Fibroblast of lung (primary cell): ENCODE data around the gene OTUD4. TPM values are rescaled to one million over a fixed set of nuclear protein-coding genes. Genes with fewer than 3 reads are reported as not detected.
A peak's percentile ranks its signal among the peaks of the same experiment; 100 is the strongest.
"Not testable (repeated sequence)": the region's sequence is repeated elsewhere in the genome, so short reads cannot be mapped to it uniquely, and the experiment has no call there.

Source experiments
- DNase-seq, 2 donors: peaks; one replicate each; pipeline versions ENCODE4 v3.0.0 to v3.0.0-alpha.2; 2010; ENCODE audit warnings: low read depth in 2 of 2
- H2AFZ ChIP-seq: 2 replicates; pipeline ENCODE4 v1.5.1; 2012; ENCODE audit warnings: low read length, control low read depth, inconsistent platforms
- H3K27ac ChIP-seq: 2 replicates; pipeline ENCODE4 v1.5.1; 2011; ENCODE audit warnings: low read length, control low read depth; ENCODE audit not compliant: insufficient read depth
- H3K27me3 ChIP-seq: 2 replicates; pipeline ENCODE4 v1.5.1; 2011; ENCODE audit warnings: mild to moderate bottlenecking, low read length; ENCODE audit not compliant: control insufficient read depth, insufficient read depth
- H3K36me3 ChIP-seq: 2 replicates; pipeline ENCODE4 v1.5.1; 2011; ENCODE audit warnings: low read length; ENCODE audit not compliant: control insufficient read depth, insufficient read depth
- H3K4me1 ChIP-seq: 2 replicates; pipeline ENCODE4 v1.5.1; 2011; ENCODE audit warnings: low read length; ENCODE audit not compliant: control insufficient read depth, insufficient read depth; ENCODE audit errors: extremely low read depth
- H3K4me2 ChIP-seq: 2 replicates; pipeline ENCODE4 v1.5.1; 2011; ENCODE audit warnings: low read length, control low read depth; ENCODE audit not compliant: insufficient read depth; ENCODE audit errors: extremely low read depth
- H3K4me3 ChIP-seq, 4 experiments: fragments of 200-600 bp in 1 of 4; sonication (generic) in 1 of 4; replicated peaks in 1 of 4; 2 replicates each; pipeline ENCODE4 v1.5.1; 2011 to 2016; ENCODE audit warnings: low read length in 4 of 4, low read depth in 3 of 4, mild to moderate bottlenecking in 3 of 4, control low read depth in 2 of 4, inconsistent platforms in 1 of 4, mixed read lengths in 1 of 4; ENCODE audit not compliant: insufficient read depth in 1 of 4; ENCODE audit errors: control extremely low read depth in 1 of 4
- H3K79me2 ChIP-seq: 2 replicates; pipeline ENCODE4 v1.5.1; 2012; ENCODE audit warnings: mild to moderate bottlenecking, low read length, inconsistent platforms; ENCODE audit not compliant: control insufficient read depth, insufficient read depth
- H3K9ac ChIP-seq: 2 replicates; pipeline ENCODE4 v1.5.1; 2011; ENCODE audit warnings: mild to moderate bottlenecking, low read length, control low read depth; ENCODE audit not compliant: insufficient read depth
- H3K9me3 ChIP-seq: 2 replicates; pipeline ENCODE4 v1.5.1; 2012; ENCODE audit warnings: low read depth, low read length; ENCODE audit not compliant: control insufficient read depth, insufficient read depth
- H4K20me1 ChIP-seq: 2 replicates; pipeline ENCODE4 v1.5.1; 2011; ENCODE audit warnings: low read length; ENCODE audit not compliant: control insufficient read depth, insufficient read depth; ENCODE audit errors: extremely low read depth
- CTCF ChIP-seq, 2 donors: IDR thresholded peaks in 1 of 2; conservative IDR thresholded peaks in 1 of 2; 1 replicate in 1 of 2; 2 replicates in 1 of 2; pipeline ENCODE4 v1.5.1; 2011 to 2012; ENCODE audit warnings: low read length in 2 of 2, control low read depth in 1 of 2, inconsistent platforms in 1 of 2, low read depth in 1 of 2, mild to moderate bottlenecking in 1 of 2
- EZH2 ChIP-seq: IDR thresholded peaks from 2 replicates; pipeline ENCODE4 v1.5.1; 2012; ENCODE audit warnings: low read length, control low read depth, mild to moderate bottlenecking; ENCODE audit errors: missing control alignments
- polyA plus RNA-seq, 2 donors: library from polyadenylated mRNA; depleted of rRNA in 1 of 2; stranded (reverse) in 1 of 2; unstranded in 1 of 2; fragments of >200 nt; gene quantifications; 2 replicates each; pipeline ENCODE4 v1.2.1, GENCODE V29; 2011 to 2012; ENCODE audit warnings: missing spikeins in 1 of 2
- total RNA-seq: library from RNA; depleted of rRNA; stranded (reverse); fragments of >200 nt; gene quantifications from 2 replicates; pipeline ENCODE4 v1.2.1, GENCODE V29; 2014

The OTUD4 gene
- total and polyA plus RNA-seq, 2 donors (not counting 1 experiment from before 2014, with no cell fraction given): 21.3 to 25.7 TPM

- Histone ChIP-seq H3K4me2 (no peak overlapping the region), H3K27ac (no peak overlapping the region), H4K20me1 (no peaks in the 10 kb centered on the region), H2AFZ (no peak overlapping the region), H3K4me3 (no peak overlapping the region), H3K4me1 (no peaks in the 10 kb centered on the region), H3K36me3 (no peaks in the 10 kb centered on the region), H3K9me3 (no peaks in the 10 kb centered on the region), H3K27me3 (no peaks in the 10 kb centered on the region), H3K79me2 (peaks cover 23% of the 10 kb centered on the region), H3K9ac (no peak overlapping the region)
- TF ChIP-seq EZH2 (no peak), CTCF (conservative IDR thresholded peaks at IDR 0.05 in 1 of 2, IDR thresholded peaks at IDR 0.05 in 1 of 2; ENCODE audit: low read depth in 1 of 2, low read length in 2 of 2) (no peak)
- DNase-seq: no peak
Measured at GRCh38 chr4:145182222-145182621, 1.8 kb upstream of the OTUD4 start.

DNA sequence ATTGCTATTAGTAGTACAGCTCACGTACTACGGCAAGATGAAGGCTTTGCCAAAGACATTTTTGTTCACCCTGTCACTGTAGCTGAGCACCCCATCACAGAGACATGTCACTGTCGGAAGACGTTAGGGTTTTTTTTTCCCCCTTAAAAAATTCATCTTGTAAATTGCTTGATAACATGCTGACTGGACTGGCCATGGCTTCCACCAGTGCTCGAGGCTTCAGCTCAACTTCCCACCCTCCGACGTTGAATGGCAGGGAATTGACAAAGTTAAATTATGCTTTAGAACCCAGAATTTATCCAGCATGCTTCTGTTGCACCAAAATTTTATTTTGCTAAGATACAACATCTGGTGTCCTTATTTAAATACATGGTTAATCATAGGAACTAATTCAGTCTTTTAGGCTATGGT lies 707 bp upstream of the OTUD4 start:
- H3K9me3 ChIP-seq: no peaks in the 10 kb centered on the region
- H2AFZ ChIP-seq: peak overlapping the region; percentile 84
- H3K27ac ChIP-seq: peak overlapping the region; percentile 66
- no peak for DNase-seq
- H3K27me3 ChIP-seq: no peaks in the 10 kb centered on the region
- no peaks in the 10 kb centered on the region for H3K4me1 ChIP-seq
- peak overlapping the region; percentile 73 for H3K9ac ChIP-seq
- no peak for TF ChIP-seq CTCF (conservative IDR thresholded peaks at IDR 0.05 in 1 of 2, IDR thresholded peaks at IDR 0.05 in 1 of 2; ENCODE audit: low read depth in 1 of 2, low read length in 2 of 2)
- TF ChIP-seq EZH2: no peak
- H3K36me3 ChIP-seq: no peaks in the 10 kb centered on the region
- peaks cover 34% of the 10 kb centered on the region for H3K79me2 ChIP-seq
- peak overlapping the region; percentile 50 to 92 (median 80) for H3K4me3 ChIP-seq
- no peaks in the 10 kb centered on the region for H4K20me1 ChIP-seq
- H3K4me2 ChIP-seq: peak overlapping the region; percentile 83

DNA sequence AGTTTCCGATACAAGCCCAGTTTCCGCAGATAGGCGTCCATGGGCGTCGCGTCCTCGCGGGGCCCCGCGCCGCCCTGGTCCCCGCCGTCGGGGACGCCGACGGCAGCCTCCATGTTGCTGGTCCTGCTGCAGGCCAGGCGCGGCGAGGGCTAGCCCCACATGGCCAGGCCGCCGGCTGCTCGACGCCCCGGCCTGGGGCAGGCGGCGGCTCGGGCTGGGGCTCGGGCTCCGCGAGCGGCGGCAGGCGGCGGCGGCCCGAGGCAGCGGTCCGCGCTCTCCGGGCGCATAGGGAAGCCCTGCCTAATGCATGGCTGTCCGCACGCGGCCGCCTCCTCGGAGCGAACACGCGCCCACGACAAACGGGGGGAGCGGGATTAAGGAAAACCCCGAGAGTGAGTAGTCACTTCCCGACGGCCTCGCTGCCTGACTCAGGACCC lies 510 bp downstream of the OTUD4 start:
- Histone ChIP-seq H3K4me2 (peak overlapping the region; percentile 5), H3K79me2 (peaks cover 46% of the 10 kb centered on the region), H3K27ac (peak overlapping the region; percentile 88), H3K4me3 (peak overlapping the region; percentile 50 to 92 (median 80)), H2AFZ (peak overlapping the region; percentile 34), H3K9ac (peak overlapping the region; percentile 91)
- peak; percentile 41 to 46 for DNase-seq
- not testable (repeated sequence) for H3K4me1 ChIP-seq, H3K36me3 ChIP-seq, H3K27me3 ChIP-seq, H4K20me1 ChIP-seq, H3K9me3 ChIP-seq
